GM19240 (cell line): ENCODE measurements around the gene IER5.
A peak's percentile ranks its signal among the peaks of the same experiment; 100 is the strongest.
"Not testable (repeated sequence)": the region's sequence is repeated elsewhere in the genome, so short reads cannot be mapped to it uniquely, and the experiment has no call there.

Source experiments
- DNase-seq: peaks from one replicate; pipeline ENCODE4 v3.0.0; 2011; ENCODE audit warnings: low spot score; ENCODE audit not compliant: insufficient read length

Gene IER5

GRCh38 chr1:181088079-181089016, at the start of gene IER5:
Gene IER5 (plus strand): TSS chr1:181088700. CDS start chr1:181088903, 203 bp downstream.
- DNase-seq: peak; percentile 76

GRCh38 chr1:181040284-181040865, 48.1 kb upstream of the IER5 start:
- no peak for DNase-seq

GRCh38 chr1:181043025-181043888, 45.2 kb upstream of the IER5 start:
- no peak for DNase-seq

GRCh38 chr1:181044449-181044966, 44.0 kb upstream of the IER5 start:
- DNase-seq: peak; percentile 20

GRCh38 chr1:181045946-181046345, 42.6 kb upstream of the IER5 start:
- not testable (repeated sequence) for DNase-seq

GRCh38 chr1:181049378-181049777, 39.1 kb upstream of the IER5 start:
- no peak for DNase-seq

- no peak for DNase-seq
These were observed 37.6 kb upstream of the IER5 start for GRCh38 chr1:181050922-181051321.

GRCh38 chr1:181056560-181056959, 31.9 kb upstream of the IER5 start:
- no peak for DNase-seq

GRCh38 chr1:181057079-181057478, 31.4 kb upstream of the IER5 start:
- DNase-seq: no peak

GRCh38 chr1:181059435-181059834, 29.1 kb upstream of the IER5 start:
- no peak for DNase-seq

GRCh38 chr1:181060066-181060465, 28.4 kb upstream of the IER5 start:
- DNase-seq: no peak

- not testable (repeated sequence) for DNase-seq
These were observed 27.6 kb upstream of the IER5 start for GRCh38 chr1:181060947-181061346.

GRCh38 chr1:181061487-181061886, 27.0 kb upstream of the IER5 start:
- DNase-seq: no peak

GRCh38 chr1:181061891-181062835, 26.3 kb upstream of the IER5 start:
- peak; percentile 61 for DNase-seq

- no peak for DNase-seq
These were observed 25.6 kb upstream of the IER5 start for GRCh38 chr1:181062836-181063428.

GRCh38 chr1:181064011-181064623, 24.4 kb upstream of the IER5 start:
- no peak for DNase-seq

- no peak for DNase-seq
These were observed 23.8 kb upstream of the IER5 start for GRCh38 chr1:181064702-181065101.

GRCh38 chr1:181073638-181074037, 14.9 kb upstream of the IER5 start:
- DNase-seq: no peak

- DNase-seq: no peak
These were observed 12.6 kb upstream of the IER5 start for GRCh38 chr1:181075766-181076350.
